Choroid plexus epithelial cell (primary cell): ENCODE results near the gene BICRA.

Experiments
- DNase-seq: peaks from one replicate; pipeline ENCODE4 v3.0.0-alpha.2; 2010; ENCODE audit warnings: low read depth
- H3K4me3 ChIP-seq: 2 replicates; pipeline ENCODE4 v1.5.1; 2011; ENCODE audit warnings: low read depth, mild to moderate bottlenecking, control low read depth, low read length, moderate library complexity
- TF ChIP-seq, protein P1 (sequence below): conservative IDR thresholded peaks from 2 replicates; pipeline ENCODE4 v1.5.1; 2011; ENCODE audit warnings: low read depth, mild to moderate bottlenecking, control low read depth, inconsistent platforms, low read length, moderate library complexity

The BICRA gene

DNA sequence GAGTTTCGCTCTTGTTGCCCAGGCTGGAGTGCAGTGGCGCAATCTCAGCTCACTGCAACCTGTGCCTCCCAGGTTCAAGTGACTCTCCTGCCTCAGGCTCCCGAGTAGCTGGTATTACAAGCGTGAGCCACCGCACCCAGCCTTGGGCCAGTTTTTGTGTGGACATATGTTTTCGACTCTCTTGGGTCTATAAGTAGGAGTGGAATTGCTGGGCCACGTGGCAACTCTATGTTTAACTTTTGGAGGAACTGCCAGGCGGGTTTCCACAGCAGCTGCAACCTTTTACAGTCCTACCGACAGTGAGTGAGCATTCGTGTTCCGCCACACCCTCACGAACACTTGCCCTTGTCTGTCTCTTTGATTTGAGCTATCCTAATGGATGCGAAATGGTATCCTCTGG, 44.9 kb downstream of the BICRA start:
- TF ChIP-seq, protein P1, sequence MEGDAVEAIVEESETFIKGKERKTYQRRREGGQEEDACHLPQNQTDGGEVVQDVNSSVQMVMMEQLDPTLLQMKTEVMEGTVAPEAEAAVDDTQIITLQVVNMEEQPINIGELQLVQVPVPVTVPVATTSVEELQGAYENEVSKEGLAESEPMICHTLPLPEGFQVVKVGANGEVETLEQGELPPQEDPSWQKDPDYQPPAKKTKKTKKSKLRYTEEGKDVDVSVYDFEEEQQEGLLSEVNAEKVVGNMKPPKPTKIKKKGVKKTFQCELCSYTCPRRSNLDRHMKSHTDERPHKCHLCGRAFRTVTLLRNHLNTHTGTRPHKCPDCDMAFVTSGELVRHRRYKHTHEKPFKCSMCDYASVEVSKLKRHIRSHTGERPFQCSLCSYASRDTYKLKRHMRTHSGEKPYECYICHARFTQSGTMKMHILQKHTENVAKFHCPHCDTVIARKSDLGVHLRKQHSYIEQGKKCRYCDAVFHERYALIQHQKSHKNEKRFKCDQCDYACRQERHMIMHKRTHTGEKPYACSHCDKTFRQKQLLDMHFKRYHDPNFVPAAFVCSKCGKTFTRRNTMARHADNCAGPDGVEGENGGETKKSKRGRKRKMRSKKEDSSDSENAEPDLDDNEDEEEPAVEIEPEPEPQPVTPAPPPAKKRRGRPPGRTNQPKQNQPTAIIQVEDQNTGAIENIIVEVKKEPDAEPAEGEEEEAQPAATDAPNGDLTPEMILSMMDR: no peak
- no peak overlapping the region for H3K4me3 ChIP-seq
- no peak for DNase-seq

DNA sequence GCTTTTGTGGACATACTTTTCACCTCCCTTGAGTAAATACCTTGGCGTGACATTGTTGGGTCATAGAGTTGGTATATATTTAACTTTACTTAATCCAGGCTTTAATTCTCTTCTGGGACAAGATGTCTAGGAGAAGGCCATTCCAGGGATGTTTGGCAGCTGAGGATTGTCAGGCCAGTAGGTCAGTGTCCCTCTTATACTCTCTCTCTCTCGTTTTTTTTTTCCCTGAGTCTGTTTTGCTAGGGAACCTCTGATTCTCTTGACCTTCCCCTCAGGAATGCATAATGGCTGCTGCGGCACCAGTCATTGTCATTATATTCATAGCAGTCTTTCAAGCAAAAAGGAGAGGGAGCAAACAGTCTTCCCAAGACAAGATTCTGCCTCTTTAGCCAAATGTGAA, 48.8 kb downstream of the BICRA start:
- no peak for DNase-seq
- TF ChIP-seq, protein P1: no peak
- no peak overlapping the region for H3K4me3 ChIP-seq

DNA sequence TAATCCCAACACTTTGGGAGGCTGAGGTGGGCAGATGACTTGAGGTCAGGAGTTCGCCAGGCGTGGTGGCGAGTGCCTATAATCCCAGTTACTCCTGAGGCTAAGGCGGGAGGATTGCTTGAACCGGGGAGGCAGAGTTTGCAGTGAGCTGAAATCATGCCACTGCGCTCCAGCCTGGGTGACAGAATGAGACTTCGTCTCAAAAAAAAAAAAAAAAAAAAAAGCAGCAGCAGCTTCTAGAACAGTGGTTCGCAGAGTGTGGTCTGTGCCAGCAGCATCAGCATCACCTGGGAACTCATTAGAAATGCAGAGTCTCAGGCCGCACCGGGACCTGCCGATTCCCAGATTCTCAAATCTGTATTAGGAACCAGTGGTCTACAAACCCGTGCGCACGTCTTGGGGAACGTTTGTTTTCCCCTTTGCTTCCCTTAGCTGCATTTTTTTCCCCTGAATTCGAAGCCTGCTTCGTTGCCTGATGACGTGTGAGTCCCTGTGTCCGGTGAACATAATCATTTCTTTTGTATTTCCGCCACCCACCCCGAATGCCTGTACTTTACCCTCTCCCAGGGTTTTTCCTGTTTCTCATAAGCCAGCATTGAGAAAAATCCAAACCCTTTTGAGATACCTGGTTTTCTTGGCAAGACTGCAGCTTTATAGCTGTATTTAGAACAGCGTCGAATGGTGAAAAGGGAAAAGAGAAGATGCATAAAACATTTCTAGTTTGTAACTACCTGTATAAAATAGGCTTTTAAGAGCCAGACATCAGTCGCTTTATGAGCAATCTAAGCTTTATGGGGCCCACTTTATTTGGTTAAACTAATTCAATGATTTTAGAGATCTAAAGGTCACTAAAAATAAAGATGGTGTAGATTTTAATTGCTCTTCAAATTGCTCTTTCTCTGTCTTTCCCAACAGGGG, 49.8 kb downstream of the BICRA start:
- TF ChIP-seq, protein P1: no peak
- H3K4me3 ChIP-seq: no peak overlapping the region
- DNase-seq: peak; percentile 51

DNA sequence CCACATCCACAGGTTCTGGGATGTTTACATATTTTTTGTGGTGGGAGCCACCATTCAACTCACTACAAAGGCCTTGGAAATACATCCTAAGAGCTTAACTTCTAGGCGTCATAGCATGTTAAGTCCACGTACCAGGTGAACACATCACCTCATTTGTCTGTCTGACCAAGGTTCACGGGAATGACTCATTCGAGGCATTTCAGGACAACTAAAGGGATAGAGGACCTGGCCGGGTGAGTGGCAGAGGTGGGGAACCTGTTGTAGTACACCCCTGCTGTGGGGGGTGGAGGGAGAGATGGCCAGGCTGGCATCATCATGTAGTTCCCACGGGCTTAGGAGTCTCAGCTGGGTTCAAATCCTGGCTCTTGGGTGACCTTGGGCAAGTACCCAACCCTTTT, 51.5 kb downstream of the BICRA start:
- H3K4me3 ChIP-seq: no peak overlapping the region
- TF ChIP-seq, protein P1: no peak
- no peak for DNase-seq

DNA sequence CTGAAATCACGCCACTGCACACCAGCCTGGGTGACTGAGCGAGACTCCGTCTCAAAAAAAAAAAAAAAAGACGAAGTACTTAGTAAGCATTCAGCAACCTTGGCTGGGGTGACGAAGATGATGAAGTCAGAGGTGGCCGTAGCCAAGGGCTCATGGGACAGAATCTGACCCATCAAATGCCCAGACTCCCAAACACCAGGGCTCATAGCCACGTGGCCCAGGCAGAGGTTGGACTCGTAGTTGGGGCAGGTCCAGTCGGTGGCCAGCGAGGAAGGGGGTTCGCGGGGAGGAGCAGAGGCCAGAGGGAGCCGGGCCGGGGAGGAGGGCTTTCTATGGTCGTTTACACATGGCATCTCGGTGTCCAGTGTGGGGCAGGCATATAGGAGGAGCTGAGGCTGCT, 52.2 kb downstream of the BICRA start:
- no peak overlapping the region for H3K4me3 ChIP-seq
- no peak for DNase-seq

DNA sequence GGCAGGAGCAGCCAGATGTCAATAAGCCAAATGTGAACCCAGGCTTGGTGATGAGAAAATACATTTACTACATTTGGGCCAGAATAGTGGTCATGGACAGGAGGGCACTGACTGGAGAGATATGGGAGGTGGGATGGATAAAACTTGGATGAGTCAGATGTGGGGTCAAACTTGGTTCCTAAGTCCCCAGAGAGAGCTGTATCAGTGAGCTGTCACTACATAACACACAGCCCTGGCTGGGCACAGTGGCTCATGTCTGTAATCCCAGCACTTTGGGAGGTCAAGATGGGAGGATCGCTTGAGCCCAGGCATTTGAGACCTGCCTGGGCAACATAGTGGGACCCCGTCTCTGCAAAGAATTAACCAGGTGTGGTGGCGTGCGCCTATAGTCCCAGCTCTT, 52.7 kb downstream of the BICRA start:
- DNase-seq: no peak
- TF ChIP-seq, protein P1: no peak
- H3K4me3 ChIP-seq: no peak overlapping the region

More for the DNA sequence above, 52.2 kb downstream of the BICRA start:
- TF ChIP-seq, protein P1: no peak

DNA sequence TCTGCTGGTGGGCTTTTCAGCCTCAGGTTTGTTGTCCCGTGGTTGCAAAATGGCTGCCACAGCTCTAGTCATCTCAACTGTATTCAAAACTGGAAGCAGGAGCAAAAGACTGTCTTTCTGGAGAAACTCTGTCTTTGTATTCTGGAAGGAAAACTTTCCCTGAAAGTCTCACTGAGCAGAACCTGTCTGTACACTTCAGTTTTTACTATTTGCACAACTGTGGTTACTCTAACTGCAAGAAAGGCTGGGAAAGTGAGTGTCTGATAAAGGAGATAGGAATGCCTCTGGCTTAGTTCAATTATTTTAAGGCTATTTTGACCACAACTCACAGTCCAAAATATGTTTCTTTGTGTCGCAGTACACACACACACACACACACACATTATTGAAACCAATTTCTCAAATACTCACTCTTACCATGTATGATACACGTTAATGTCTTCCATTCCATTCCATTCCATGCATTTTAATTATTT, 54.5 kb downstream of the BICRA start:
- no peak overlapping the region for H3K4me3 ChIP-seq
- TF ChIP-seq, protein P1: no peak
- DNase-seq: peak; percentile 95
